Right ventricle myocardium superior (tissue), 1 donor: ENCODE measurements around the gene PAN3. TPM values are rescaled to one million over a fixed set of nuclear protein-coding genes. Genes with fewer than 3 reads are reported as not detected.
"Not testable (repeated sequence)": the region's sequence is repeated elsewhere in the genome, so short reads cannot be mapped to it uniquely, and the experiment has no call there.

Experiments
- ATAC-seq: fragments of 200-7000 bp; cut with Tn5 transposase; one replicate; pipeline ENCODE4 v1.9.1; 2020; ENCODE audit warnings: mild to moderate bottlenecking; ENCODE audit not compliant: poor library complexity
- DNase-seq: peaks from one replicate; pipeline ENCODE4 v3.0.0-alpha.2; 2020
- intact Hi-C: fragments of 100-400 bp; cut with DNase I; formaldehyde crosslinking; loops from one replicate; pipeline ENCODE4 v1.11.2; 2022
- long read RNA-seq: library from polyadenylated mRNA; unstranded; transcript quantifications from one replicate; pipeline ENCODE4 v2.0.0, GENCODE V29; 2021
- total RNA-seq: library from RNA; stranded (reverse); fragmentation: NEBNext Ultra II Directional; extraction: Animal tissue kit (Norgen Biotek cat#: 25700); gene quantifications from one replicate; pipeline ENCODE4 v1.2.1, GENCODE V29; 2021
- donor health status: DM: no; HTN: yes; CAD: no; lungs with severe emphysema.

Gene PAN3
- total RNA-seq, result 8.1 TPM
- long read RNA-seq, partial matches to known transcripts, result 0 of 1 reads
- long read RNA-seq, other reads (novel, unspliced or antisense), result 1 of 1 reads

DNA sequence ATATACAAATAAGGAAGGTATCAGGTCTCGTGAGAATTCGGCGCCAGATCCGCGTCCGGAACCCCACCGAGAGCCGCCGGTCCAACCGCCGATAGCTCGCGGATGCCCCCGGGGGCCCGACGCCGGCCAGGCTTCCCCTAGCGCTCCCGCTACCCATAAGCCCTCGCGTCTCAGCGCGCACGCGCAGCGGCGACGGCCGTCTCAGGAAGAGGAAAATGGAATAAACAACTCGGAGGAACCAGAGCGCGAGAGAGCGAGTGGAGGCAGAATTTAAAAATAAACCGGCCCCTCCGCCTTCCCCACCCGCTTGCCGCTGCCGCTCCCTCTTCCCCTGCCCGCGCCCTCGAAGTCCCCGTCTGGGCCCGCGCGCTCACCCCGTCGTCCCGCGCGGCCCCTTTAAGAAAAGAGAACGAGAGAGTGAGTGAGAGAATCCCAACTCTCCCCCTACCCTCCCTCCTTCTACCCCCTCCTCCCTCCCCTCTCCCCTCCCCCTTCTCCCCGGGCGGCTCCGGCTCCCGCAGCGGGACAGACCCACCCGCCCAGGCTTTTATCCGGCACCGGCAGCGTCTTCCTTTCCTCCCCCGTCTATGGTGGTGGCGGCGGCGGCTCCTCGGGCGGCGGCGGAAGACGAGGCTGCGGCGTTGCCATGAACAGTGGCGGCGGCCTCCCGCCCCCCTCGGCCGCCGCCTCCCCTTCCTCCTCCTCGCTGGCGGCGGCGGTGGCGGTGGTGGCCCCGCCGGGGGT, at the start of gene PAN3:
Gene PAN3 (plus strand): TSS at position 534 of the 744 bp plus-strand sequence. CDS start 113 bp downstream, at position 647.
- intact Hi-C loops, result no loop called here
- ATAC-seq, result peak; percentile 93
- DNase-seq, result peak; percentile 97

- ATAC-seq (no peak), DNase-seq (no peak)
- intact Hi-C loops, result no loop called here
Observed at GRCh38 chr13:28089065-28089464, 49.3 kb upstream of the PAN3 start.

GRCh38 chr13:28092431-28092830, 45.9 kb upstream of the PAN3 start:
- no peak for ATAC-seq
- intact Hi-C loops, result no loop called here

GRCh38 chr13:28093881-28094280, 44.5 kb upstream of the PAN3 start:
- ATAC-seq (no peak), DNase-seq (no peak)
- intact Hi-C loops, result no loop called here

More at GRCh38 chr13:28092431-28092830, 45.9 kb upstream of the PAN3 start:
- DNase-seq, result no peak

GRCh38 chr13:28094306-28094705, 44.0 kb upstream of the PAN3 start:
- intact Hi-C loops, result no loop called here
- DNase-seq, result no peak
- no peak for ATAC-seq

GRCh38 chr13:28097503-28097902, 40.8 kb upstream of the PAN3 start:
- DNase-seq, result no peak
- ATAC-seq, result no peak
- intact Hi-C loops, result no loop called here

DNA sequence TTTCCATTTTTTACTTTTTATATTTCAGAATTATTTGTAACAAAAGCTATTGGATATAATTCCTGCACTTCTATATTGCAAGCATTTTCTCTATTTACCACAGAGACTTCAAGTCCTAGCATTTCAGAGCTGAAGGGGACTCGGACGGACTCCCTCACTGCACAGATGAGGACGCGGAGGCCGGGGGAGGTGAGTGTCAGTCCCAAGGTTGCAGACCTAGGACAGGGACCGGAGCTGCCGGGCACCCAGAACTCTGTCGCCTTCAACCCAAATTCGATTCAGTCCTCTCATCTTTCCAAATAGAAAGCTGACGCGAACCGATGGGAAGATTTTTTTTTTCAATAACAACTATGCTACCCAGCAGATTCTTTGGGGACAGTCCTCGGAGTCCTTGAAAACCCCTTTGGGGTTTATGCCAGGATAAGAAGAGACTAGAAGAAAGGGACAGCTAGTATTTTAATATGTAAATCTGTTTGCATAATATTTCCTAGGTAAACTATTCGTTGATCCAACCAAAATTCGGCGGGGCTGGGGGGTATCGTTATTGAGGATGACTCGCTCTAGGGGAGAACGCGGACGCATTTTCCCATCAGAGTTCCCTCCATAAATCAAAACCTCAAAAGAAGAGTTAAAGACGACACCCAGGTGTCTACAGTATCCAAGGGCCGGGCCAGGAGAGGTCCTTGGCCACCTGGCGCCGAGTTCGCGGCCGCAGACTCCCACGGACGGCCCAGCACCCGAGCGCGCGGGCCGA, 38.8 kb upstream of the PAN3 start:
- DNase-seq (no peak), ATAC-seq (no peak)
- intact Hi-C loops, result no loop called here

GRCh38 chr13:28100150-28101121, 37.9 kb upstream of the PAN3 start, which contains the start of gene FLT3:
Gene FLT3, minus strand, starts transcription at chr13:28100576. Its CDS starts 66 bp downstream, at chr13:28100510.
- DNase-seq (peak; percentile 53), ATAC-seq (peak; percentile 36)
- intact Hi-C loops, result no loop called here

DNA sequence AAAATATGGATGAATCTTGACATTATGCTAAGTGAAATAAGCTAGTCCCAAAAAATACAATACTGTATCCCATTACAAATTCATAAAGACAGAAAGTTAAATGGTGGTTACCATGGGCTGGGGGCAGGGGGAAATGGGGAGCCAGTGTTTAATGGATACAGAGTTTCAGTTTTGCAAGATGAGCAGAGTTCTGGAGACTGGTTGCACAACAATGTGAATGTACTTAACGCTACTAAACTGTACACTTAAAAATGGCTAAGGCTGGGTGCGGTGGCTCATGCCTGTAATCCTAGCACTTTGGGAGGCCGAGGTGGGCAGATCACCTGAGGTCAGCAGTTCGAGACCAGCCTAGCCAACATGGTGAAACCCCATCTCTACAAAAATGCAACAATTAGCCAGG, 36.5 kb upstream of the PAN3 start:
- intact Hi-C loops, ATAC-seq, DNase-seq: not testable (repeated sequence)

- ATAC-seq (no peak), DNase-seq (no peak)
- intact Hi-C loops, result no loop called here
Observed at GRCh38 chr13:28106976-28107375, 31.4 kb upstream of the PAN3 start.

- no peak for ATAC-seq
Observed at GRCh38 chr13:28110414-28110813, 27.9 kb upstream of the PAN3 start.

DNA sequence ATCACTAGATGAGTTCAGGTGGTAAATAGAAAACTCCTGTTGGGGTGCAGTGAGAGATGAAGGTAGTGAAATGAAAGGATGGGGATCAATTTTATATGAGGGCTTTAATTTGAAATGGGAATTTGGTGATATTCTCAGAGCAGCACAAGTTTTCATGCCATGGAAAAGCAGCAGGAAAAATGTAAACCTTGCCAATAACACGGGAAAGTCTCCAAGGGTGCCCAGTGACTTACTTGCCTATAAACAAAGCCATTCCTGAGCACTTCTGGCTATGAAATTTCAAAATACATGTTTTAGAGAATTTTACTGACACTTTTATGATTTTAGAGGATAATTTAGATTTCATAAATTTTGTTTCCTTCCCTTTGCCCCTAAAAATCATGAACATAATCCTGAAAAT, 21.6 kb upstream of the PAN3 start:
- ATAC-seq, result no peak
- intact Hi-C loops, result no loop called here
- no peak for DNase-seq

More at GRCh38 chr13:28110414-28110813, 27.9 kb upstream of the PAN3 start:
- DNase-seq, result no peak
- intact Hi-C loops, result no loop called here

GRCh38 chr13:28117689-28118377, 20.5 kb upstream of the PAN3 start:
- ATAC-seq, result peak; percentile 60
- intact Hi-C loops, result no loop called here
- DNase-seq, result peak; percentile 86

DNA sequence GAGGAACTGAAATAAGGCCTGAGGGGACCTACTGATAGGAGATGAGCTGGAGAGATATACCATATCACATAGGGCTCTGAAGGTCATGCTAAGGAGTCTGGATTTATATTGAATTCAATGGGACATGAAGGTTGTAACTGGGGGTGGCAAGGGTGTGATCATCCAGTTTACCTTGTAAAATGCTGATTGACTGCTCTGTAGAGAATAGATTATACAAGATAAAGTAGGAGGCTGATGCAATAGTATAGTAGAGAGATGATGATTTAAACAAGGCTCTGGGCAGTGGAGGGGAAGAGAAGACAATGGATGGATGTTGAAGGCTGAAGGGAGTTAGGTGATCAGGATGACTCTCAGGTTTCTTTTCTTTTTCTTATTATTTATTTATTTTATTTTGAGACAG, 18.0 kb upstream of the PAN3 start:
- intact Hi-C loops, result no loop called here
- no peak for DNase-seq
- no peak for ATAC-seq

- ATAC-seq (no peak), DNase-seq (no peak)
- intact Hi-C loops, result no loop called here
Observed at GRCh38 chr13:28121224-28121623, 17.1 kb upstream of the PAN3 start.

DNA sequence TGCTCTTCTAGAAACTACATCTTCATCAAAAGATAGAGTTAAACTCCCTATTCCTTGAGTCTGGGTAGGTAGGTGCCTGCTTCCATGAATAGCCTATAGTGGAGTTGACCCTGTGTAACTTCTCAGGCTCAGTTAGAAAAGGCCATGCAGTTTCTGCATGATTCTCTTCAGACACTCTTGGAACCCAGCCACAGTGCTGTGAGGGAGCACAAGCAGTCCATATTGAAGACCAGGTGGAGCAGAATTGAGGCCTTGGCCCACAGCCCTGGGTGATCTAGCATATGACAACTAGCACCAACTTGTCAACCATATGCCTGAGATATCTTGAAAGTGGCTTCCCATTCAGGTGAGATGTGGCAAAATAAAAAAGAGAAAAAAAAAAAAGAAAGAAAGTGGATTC, 10.3 kb upstream of the PAN3 start:
- intact Hi-C loops, result no loop called here
- ATAC-seq (no peak), DNase-seq (no peak)

DNA sequence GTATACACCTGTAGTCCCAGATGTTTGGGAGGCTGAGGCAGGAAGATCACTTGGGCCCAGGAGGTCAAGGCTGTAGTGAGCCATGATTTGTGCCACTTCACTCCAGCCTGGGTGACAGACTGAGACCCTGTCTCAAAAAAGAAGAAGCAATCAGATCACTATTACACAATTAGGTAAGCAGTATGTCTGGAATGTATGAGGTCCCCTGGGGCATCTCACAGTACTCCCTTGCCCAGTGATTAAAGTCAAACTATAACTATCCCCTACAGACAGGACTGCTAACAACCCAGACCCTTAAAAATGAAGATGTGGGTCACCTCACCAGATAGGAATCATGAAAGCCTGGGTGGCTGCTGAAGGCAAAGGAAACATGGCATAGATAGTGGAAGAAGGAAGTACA, 9.4 kb upstream of the PAN3 start:
- intact Hi-C loops, result no loop called here
- no peak for DNase-seq

More for the DNA sequence above, 9.4 kb upstream of the PAN3 start:
- ATAC-seq, result no peak
